Measurements from ENCODE around the gene SPDYE3.
A peak's percentile ranks its signal among the peaks of the same experiment; 100 is the strongest.

The SPDYE3 gene

GRCh38 chr7:100366411-100367250 lies 59.1 kb downstream of the SPDYE3 start:
- no peak for TF ChIP-seq ZFX (IDR thresholded peaks at IDR 0.05; ENCODE audit: borderline replicate concordance)
- TF ChIP-seq CTCF (IDR thresholded peaks at IDR 0.05) = no peak
- H3K27ac ChIP-seq = no peak overlapping the region

- no peak overlapping the region for H3K27ac ChIP-seq
- TF ChIP-seq ZFX (IDR thresholded peaks at IDR 0.05; ENCODE audit: borderline replicate concordance) = no peak
- TF ChIP-seq CTCF (IDR thresholded peaks at IDR 0.05) = no peak
Observed at GRCh38 chr7:100367251-100367620, 59.7 kb downstream of the SPDYE3 start.

- no peak for TF ChIP-seq ZFX (IDR thresholded peaks at IDR 0.05; ENCODE audit: borderline replicate concordance)
- TF ChIP-seq CTCF (IDR thresholded peaks at IDR 0.05) = no peak
- no peak overlapping the region for H3K27ac ChIP-seq
Observed at GRCh38 chr7:100367676-100368613, 60.4 kb downstream of the SPDYE3 start.

GRCh38 chr7:100369105-100369504 lies 61.6 kb downstream of the SPDYE3 start:
- peak overlapping the region; percentile 17; the same call in 1 of the 2 replicates for H3K27ac ChIP-seq

GRCh38 chr7:100370303-100370702 lies 62.8 kb downstream of the SPDYE3 start:
- no peak overlapping the region for H3K27ac ChIP-seq
- no peak for TF ChIP-seq CTCF (IDR thresholded peaks at IDR 0.05)
- no peak for TF ChIP-seq ZFX (IDR thresholded peaks at IDR 0.05; ENCODE audit: borderline replicate concordance)

More at GRCh38 chr7:100369105-100369504, 61.6 kb downstream of the SPDYE3 start:
- TF ChIP-seq CTCF (IDR thresholded peaks at IDR 0.05) (no peak), ZFX (IDR thresholded peaks at IDR 0.05; ENCODE audit: borderline replicate concordance) (no peak)

GRCh38 chr7:100370746-100371145 lies 63.2 kb downstream of the SPDYE3 start:
- no peak for TF ChIP-seq ZFX (IDR thresholded peaks at IDR 0.05; ENCODE audit: borderline replicate concordance)
- no peak for TF ChIP-seq CTCF (IDR thresholded peaks at IDR 0.05)
- 0 out of 2 replicates have a peak overlapping the region, but pooled peaks have one; percentile 3 for H3K27ac ChIP-seq

All from 22Rv1 (cell line).